Retinal pigment epithelial cell (primary cell): ENCODE data around the gene IKZF1.

Source experiments
- DNase-seq: peaks from one replicate; pipeline ENCODE4 v3.0.0-alpha.2; 2010; ENCODE audit warnings: low read depth
- H3K4me3 ChIP-seq: 2 replicates; pipeline ENCODE4 v1.5.1; 2011; ENCODE audit warnings: mild to moderate bottlenecking, low read length, control low read depth, moderate library complexity
- TF ChIP-seq, protein P1 (sequence below): conservative IDR thresholded peaks from 2 replicates; pipeline ENCODE4 v1.5.1; 2011; ENCODE audit warnings: low read depth, low read length, control low read depth, inconsistent platforms

Gene IKZF1

DNA sequence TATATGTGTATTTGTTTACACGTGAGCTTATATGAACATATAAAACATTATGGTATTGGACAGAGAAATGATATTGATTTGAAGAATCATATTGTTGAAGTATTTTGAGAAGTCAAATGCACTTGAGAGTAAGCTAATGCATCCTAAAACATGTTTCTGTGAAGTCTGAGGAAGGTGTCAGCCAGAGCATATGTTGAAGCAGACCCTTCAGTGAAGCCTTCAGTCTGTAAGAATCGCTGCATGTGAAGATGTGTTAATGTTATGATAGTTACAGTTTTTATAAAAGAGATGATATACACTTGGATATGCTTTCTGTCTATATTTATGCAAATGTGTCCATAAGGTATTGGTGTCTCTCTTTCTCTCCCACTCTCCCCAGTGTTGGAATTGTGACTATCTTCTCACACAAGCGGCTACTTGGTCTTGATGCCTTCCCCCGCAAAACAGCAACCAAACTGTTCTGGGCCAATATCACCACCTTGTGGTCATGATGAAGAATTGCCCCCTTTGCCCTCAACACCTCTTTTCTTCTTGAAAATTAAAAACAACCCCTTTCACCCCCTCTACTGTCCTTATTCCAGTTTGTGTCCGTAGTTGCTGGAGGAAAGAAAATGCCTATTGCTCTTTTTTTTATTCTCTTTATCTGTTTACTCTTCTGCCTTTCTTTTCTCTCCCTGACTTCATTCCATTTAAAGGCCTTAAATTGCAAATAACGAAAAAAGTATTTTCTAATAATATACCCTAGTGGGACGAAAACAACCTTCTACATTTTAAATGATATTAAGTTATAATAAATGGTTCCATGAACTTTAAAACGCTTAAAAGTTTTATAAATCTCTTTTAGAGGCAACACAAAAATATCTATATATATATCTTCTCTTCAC lies 64.9 kb downstream of the IKZF1 start:
- no peak for DNase-seq
- TF ChIP-seq, protein P1, sequence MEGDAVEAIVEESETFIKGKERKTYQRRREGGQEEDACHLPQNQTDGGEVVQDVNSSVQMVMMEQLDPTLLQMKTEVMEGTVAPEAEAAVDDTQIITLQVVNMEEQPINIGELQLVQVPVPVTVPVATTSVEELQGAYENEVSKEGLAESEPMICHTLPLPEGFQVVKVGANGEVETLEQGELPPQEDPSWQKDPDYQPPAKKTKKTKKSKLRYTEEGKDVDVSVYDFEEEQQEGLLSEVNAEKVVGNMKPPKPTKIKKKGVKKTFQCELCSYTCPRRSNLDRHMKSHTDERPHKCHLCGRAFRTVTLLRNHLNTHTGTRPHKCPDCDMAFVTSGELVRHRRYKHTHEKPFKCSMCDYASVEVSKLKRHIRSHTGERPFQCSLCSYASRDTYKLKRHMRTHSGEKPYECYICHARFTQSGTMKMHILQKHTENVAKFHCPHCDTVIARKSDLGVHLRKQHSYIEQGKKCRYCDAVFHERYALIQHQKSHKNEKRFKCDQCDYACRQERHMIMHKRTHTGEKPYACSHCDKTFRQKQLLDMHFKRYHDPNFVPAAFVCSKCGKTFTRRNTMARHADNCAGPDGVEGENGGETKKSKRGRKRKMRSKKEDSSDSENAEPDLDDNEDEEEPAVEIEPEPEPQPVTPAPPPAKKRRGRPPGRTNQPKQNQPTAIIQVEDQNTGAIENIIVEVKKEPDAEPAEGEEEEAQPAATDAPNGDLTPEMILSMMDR, result peak; percentile 46
- H3K4me3 ChIP-seq, result no peak overlapping the region

DNA sequence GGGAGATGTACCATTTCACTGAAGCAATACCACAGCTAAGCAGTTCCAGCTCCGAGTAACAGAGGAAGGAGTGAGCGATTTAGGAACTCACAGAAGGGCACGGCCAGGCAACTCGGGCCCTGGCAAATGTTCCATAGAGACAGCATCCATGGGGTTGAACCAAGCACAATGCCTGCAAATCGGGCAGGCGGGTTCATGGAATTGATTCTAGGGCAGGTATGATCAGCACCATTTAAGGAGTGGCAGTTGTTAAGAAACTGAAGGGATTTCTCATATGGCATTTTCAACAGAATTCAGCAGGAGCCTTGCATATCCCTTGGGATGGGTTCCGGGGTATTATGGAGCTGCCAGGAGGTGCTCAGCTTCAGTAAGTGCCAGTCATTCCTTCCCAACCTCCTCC lies 66.4 kb downstream of the IKZF1 start:
- DNase-seq, result no peak
- TF ChIP-seq, protein P1, result no peak
- H3K4me3 ChIP-seq, result no peak overlapping the region

DNA sequence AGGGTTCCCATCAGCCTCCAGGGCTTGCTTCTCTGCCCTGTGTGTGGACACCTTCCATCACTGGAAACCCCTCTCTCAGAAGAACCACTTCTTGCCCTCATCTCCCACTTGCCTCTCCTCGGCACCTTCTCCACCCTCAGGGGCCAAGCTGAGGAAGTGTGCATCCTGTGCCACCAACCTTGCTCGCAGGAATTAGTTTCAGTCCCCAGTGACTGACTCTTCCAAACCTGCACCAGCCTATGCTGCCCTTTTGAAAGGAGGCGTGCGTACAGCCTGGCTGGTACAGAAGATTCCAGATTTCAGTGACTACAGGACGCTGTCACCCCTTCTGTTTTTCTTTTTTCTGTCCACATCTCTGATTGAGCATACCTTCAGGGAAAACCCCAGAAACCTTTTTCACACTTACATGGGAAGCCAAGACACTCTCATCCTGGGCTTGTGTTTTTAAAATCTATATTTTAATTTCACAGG lies 67.1 kb downstream of the IKZF1 start:
- H3K4me3 ChIP-seq, result no peak overlapping the region
- TF ChIP-seq, protein P1, result no peak
- DNase-seq, result no peak

DNA sequence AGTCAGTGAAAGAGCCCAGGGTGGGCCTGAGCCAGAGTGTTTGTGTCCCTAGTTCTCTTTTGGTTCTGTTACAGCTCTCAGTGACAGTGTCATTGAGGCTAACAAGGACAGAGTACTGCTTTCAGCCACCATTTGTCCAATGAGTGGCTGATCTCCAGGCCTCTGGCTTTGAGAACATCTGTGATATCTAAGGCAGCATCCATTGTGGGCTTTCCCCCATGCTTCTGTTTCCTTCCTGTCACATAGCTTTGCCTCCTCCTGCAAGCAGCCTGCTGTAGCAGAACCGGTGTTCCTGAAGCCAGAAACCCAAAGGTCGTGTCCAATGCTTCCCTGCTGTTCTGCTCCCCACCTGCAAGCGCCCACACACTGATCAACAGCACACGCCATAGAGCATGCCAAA lies 68.4 kb downstream of the IKZF1 start:
- DNase-seq, result no peak
- TF ChIP-seq, protein P1, result no peak

DNA sequence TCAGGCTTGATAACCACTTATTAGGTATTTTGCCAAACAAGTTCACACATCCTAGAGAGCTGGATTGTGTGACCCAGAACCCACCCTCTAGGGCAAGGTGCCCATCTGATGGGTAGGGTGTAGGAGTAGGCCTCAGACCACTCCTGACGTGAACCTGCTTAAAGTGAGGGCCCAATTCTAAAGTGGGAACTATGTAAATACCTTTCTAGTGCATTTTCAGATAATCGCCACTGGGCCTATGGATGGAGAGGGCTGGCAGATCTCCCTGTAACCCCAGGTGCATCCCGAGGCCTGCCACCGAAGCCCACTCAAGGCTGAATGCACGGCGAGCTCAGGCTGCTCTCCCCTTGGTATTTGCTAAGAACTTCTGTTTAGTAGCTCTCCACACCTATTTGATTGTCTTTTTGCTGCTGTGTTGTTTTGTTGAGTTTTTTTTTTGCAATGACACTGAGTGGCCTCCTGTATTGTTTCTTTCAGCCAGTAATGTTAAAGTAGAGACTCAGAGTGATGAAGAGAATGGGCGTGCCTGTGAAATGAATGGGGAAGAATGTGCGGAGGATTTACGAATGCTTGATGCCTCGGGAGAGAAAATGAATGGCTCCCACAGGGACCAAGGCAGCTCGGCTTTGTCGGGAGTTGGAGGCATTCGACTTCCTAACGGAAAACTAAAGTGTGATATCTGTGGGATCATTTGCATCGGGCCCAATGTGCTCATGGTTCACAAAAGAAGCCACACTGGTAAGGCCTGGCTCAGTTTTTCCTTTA lies 71.7 kb downstream of the IKZF1 start:
- DNase-seq, result no peak
- TF ChIP-seq, protein P1, result no peak
- no peak overlapping the region for H3K4me3 ChIP-seq

More for the DNA sequence above, 68.4 kb downstream of the IKZF1 start:
- no peak overlapping the region for H3K4me3 ChIP-seq

DNA sequence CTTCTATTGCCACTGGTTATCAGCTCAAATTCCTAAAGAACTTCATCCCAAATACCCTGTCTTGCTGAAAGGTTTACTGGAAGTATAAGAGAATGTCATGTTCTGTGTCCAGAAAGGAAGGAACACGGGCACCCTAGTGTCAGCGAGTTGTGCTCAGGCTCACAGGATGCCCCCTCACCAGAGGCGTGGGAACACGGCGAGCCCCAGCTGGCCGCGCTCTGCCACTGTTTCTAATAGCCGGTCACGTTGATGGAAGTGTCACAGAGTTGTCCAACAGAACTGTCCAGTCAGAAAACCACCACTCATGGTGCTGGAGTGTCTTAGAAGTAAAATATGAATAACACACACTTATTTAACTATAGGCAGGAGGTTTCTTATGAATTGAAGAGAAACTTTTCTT lies 72.8 kb downstream of the IKZF1 start:
- DNase-seq, result no peak
- TF ChIP-seq, protein P1, result no peak
- no peak overlapping the region for H3K4me3 ChIP-seq
